ENCODE data around the gene CDC42BPA.

DNA sequence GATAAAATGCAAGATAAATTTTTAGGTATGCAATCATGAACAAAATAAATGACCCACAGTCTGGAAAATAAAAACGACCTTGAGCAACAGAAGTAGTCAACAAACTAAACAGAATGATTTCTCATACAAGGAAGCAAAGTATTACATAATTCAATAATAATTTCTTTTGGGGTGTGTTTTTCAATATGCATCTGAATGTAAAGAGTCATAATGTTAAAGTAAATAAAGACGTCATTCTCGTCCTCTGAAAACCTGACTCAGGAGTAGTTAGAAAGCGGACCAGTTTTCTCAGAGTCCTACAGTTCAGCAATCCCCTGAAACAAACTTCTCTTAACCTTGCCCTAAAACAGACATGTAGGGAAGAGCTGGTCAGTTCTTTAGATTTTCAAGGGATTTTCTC is 18.6 kb downstream of the CDC42BPA start:
- TF ChIP-seq POLR2AphosphoS5 (IDR thresholded peaks at IDR 0.05; ENCODE audit: borderline replicate concordance, low read depth, low read length) (no peak), EZH2 (IDR thresholded peaks at IDR 0.05) (no peak)

All from SK-N-MC (cell line).